Measurements from ENCODE around the gene CIAPIN1.

GRCh38 chr16:57396786-57397185 lies 50.4 kb downstream of the CIAPIN1 start:
- TF ChIP-seq REST (IDR thresholded peaks at IDR 0.05; ENCODE audit: insufficient read depth in 1 of 2, low read depth in 2 of 2, low read length in 2 of 2) (no peak), POLR2AphosphoS5 (IDR thresholded peaks at IDR 0.05; ENCODE audit: low read depth, low read length) (no peak)

Measured in PFSK-1 (cell line).